WTC11 (cell line): ENCODE data around the gene PHLDA3. TPM values are rescaled to one million over a fixed set of nuclear protein-coding genes. Genes with fewer than 3 reads are reported as not detected.
A peak's percentile ranks its signal among the peaks of the same experiment; 100 is the strongest.

Experiments
- ATAC-seq: fragments of 200-7000 bp; cut with Tn5 transposase; 2 replicates; pipeline ENCODE4 v1.10.0; 2021; ENCODE audit warnings: mild to moderate bottlenecking, moderate library complexity
- CTCF ChIA-PET: fragments of 300-600 bp; sonication (Branson Sonifier 250); formaldehyde crosslinking; loops from one replicate; lab custom pipeline; 2021; ENCODE audit warnings: antibody characterized with exemption; lab: Charles Lee
- POLR2A ChIA-PET: fragments of 350-600 bp; sonication (Branson Sonifier 250); formaldehyde crosslinking; loops from one replicate; lab custom pipeline; 2021; ENCODE audit warnings: antibody characterized with exemption; lab: Charles Lee
- DNase-seq: peaks from one replicate; pipeline ENCODE4 v3.0.0; 2021; ENCODE audit warnings: low spot score
- H3K27ac Mint-ChIP-seq: 2 replicates; pipeline ENCODE4 v1.8.0; 2021; ENCODE audit warnings: mixed read lengths
- H3K27me3 Mint-ChIP-seq: 2 replicates; pipeline ENCODE4 v1.8.0; 2021; ENCODE audit warnings: low read depth, mild to moderate bottlenecking, moderate library complexity, mixed read lengths
- H3K36me3 Mint-ChIP-seq: 2 replicates; pipeline ENCODE4 v1.8.0; 2021; ENCODE audit warnings: mixed read lengths
- H3K4me1 Mint-ChIP-seq: 2 replicates; pipeline ENCODE4 v1.8.0; 2022; ENCODE audit warnings: mixed read lengths
- H3K4me3 Mint-ChIP-seq: 2 replicates; pipeline ENCODE4 v1.8.0; 2021; ENCODE audit warnings: mild to moderate bottlenecking, moderate library complexity, mixed read lengths
- H3K9me3 Mint-ChIP-seq: 2 replicates; pipeline ENCODE4 v1.8.0; 2021; ENCODE audit warnings: mixed read lengths
- ATF6 ChIP-seq: sonication (generic); formaldehyde crosslinking; IDR thresholded peaks from 2 replicates; pipeline ENCODE4 v1.8.1; 2023; ENCODE audit warnings: mild to moderate bottlenecking, missing genetic modification reagents
- CDX4 ChIP-seq: fragments of 250-450 bp; sonication (Bioruptor Pico); IDR thresholded peaks from 2 replicates; pipeline ENCODE4 v1.9.0; 2021; ENCODE audit warnings: moderate library complexity, mild to moderate bottlenecking, inconsistent platforms, borderline replicate concordance
- ELF4 ChIP-seq: sonication (generic); formaldehyde crosslinking; IDR thresholded peaks from 2 replicates; pipeline ENCODE4 v1.8.1; 2022; ENCODE audit warnings: low read depth, mild to moderate bottlenecking, moderate library complexity, missing genetic modification reagents
- ESRRA ChIP-seq: sonication (generic); formaldehyde crosslinking; IDR thresholded peaks from 2 replicates; pipeline ENCODE4 v1.8.1; 2022; ENCODE audit warnings: mild to moderate bottlenecking, missing genetic modification reagents, borderline replicate concordance
- FOXJ3 ChIP-seq: sonication (generic); formaldehyde crosslinking; IDR thresholded peaks from 2 replicates; pipeline ENCODE4 v1.9.0; 2021; ENCODE audit warnings: missing genetic modification reagents, mild to moderate bottlenecking, borderline replicate concordance
- HMGA2 ChIP-seq: fragments of 250-450 bp; sonication (Bioruptor Pico); IDR thresholded peaks from 2 replicates; pipeline ENCODE4 v1.4.0; 2021; ENCODE audit warnings: mild to moderate bottlenecking, moderate library complexity
- IRF2 ChIP-seq: sonication (generic); formaldehyde crosslinking; IDR thresholded peaks from 2 replicates; pipeline ENCODE4 v1.8.0; 2022; ENCODE audit warnings: low read depth, missing genetic modification reagents, borderline replicate concordance
- JUN ChIP-seq: sonication (generic); formaldehyde crosslinking; IDR thresholded peaks from 2 replicates; pipeline ENCODE4 v1.8.0; 2023; ENCODE audit warnings: mild to moderate bottlenecking, missing genetic modification reagents
- KAT7 ChIP-seq: sonication (generic); formaldehyde crosslinking; IDR thresholded peaks from 2 replicates; pipeline ENCODE4 v1.8.1; 2023; ENCODE audit warnings: missing genetic modification reagents, mild to moderate bottlenecking, borderline replicate concordance
- MLX ChIP-seq: sonication (generic); formaldehyde crosslinking; IDR thresholded peaks from 2 replicates; pipeline ENCODE4 v1.8.1; 2023; ENCODE audit warnings: mild to moderate bottlenecking, missing genetic modification reagents, moderate library complexity
- RORB ChIP-seq: fragments of 250-450 bp; sonication (Bioruptor Pico); IDR thresholded peaks from 2 replicates; pipeline ENCODE4 v1.9.0; 2021; ENCODE audit warnings: mild to moderate bottlenecking
- TP53 ChIP-seq: sonication (generic); formaldehyde crosslinking; IDR thresholded peaks from 2 replicates; pipeline ENCODE4 v1.8.1; 2023; ENCODE audit warnings: mild to moderate bottlenecking, missing genetic modification reagents
- ZNF396 ChIP-seq: fragments of 250-450 bp; sonication (Bioruptor Pico); IDR thresholded peaks from 2 replicates; pipeline ENCODE4 v1.8.0; 2021; ENCODE audit warnings: mild to moderate bottlenecking, moderate library complexity, borderline replicate concordance
- total RNA-seq: library from RNA; stranded (reverse); gene quantifications from 3 replicates; pipeline ENCODE4 v1.2.3, GENCODE V29; 2021
- TF ChIP-seq, protein P1 (sequence below): sonication (generic); formaldehyde crosslinking; IDR thresholded peaks from 2 replicates; pipeline ENCODE4 v1.8.1; 2023; ENCODE audit warnings: mild to moderate bottlenecking, moderate library complexity, missing genetic modification reagents
- TF ChIP-seq, protein P2 (sequence below): fragments of 250-450 bp; sonication (Bioruptor Pico); IDR thresholded peaks from 2 replicates; pipeline ENCODE4 v1.8.0; 2021; ENCODE audit warnings: mild to moderate bottlenecking
- TF ChIP-seq, protein P3 (sequence below): sonication (generic); formaldehyde crosslinking; IDR thresholded peaks from 2 replicates; pipeline ENCODE4 v1.8.1; 2023; ENCODE audit warnings: mild to moderate bottlenecking, missing genetic modification reagents, borderline replicate concordance

Gene PHLDA3
- total RNA-seq, 1 experiment from 2014 or later: 95.1 TPM

DNA sequence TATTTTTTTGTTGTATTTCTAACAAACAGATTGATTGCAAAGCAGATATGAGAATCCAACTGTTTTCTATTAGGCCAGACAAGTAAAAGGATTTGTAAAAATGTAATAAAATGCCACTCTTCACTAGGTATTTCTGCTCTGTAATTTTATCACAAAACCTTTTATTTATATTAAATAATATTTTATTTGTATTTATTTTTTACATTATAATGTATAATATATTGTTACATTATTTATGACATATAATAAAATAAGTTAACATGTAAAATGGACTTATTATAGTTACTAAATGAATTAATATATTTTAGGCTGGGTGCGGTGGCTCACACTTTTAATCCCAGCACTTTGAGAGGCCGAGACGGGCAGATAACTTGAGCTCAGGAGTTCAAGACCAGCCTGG is 34.7 kb downstream of the PHLDA3 start:
- Mint-ChIP-seq H3K27ac (no peak overlapping the region), H3K4me1 (peaks cover 15% of the 10 kb centered on the region), H3K27me3 (no peaks in the 10 kb centered on the region), H3K9me3 (no peaks in the 10 kb centered on the region), H3K4me3 (no peak overlapping the region), H3K36me3 (no peaks in the 10 kb centered on the region)
- no peak for DNase-seq
- TF ChIP-seq ELF4 (CRISPR knock-in tag) (no peak), HMGA2 (CRISPR knock-in tag) (peak; percentile 94)
- CTCF ChIA-PET: interaction anchor here (0.6 to 4.8 kb wide), 7 partner anchors 14 to 918 kb away, joined by 3 to 195 read pairs (median 20); no protein-coding TSS in a partner anchor
- POLR2A ChIA-PET: no interaction called here
- ATAC-seq: no peak

DNA sequence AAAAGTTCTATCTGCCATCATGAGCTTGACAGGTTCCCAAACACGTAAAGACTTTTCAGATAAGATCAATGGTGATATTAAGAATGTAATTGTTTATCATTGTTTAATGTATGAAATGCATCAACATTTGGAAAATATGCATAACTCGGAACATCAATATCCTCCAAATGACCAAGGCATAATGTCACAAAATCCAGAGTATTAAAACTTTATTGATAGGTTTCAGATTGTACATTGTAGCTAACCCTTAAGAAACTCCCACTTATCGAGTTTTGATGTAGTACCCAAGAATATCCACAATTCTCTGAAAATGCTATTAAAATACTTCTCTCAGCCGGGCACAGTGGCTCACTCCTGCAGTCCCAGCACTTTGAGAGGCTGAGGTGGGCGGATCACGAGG is 35.4 kb downstream of the PHLDA3 start:
- POLR2A ChIA-PET: no interaction called here
- TF ChIP-seq ESRRA (CRISPR knock-in tag) (no peak), TP53 (CRISPR knock-in tag) (no peak), KAT7 (no peak), CDX4 (CRISPR knock-in tag) (no peak)
- TF ChIP-seq, protein P1, sequence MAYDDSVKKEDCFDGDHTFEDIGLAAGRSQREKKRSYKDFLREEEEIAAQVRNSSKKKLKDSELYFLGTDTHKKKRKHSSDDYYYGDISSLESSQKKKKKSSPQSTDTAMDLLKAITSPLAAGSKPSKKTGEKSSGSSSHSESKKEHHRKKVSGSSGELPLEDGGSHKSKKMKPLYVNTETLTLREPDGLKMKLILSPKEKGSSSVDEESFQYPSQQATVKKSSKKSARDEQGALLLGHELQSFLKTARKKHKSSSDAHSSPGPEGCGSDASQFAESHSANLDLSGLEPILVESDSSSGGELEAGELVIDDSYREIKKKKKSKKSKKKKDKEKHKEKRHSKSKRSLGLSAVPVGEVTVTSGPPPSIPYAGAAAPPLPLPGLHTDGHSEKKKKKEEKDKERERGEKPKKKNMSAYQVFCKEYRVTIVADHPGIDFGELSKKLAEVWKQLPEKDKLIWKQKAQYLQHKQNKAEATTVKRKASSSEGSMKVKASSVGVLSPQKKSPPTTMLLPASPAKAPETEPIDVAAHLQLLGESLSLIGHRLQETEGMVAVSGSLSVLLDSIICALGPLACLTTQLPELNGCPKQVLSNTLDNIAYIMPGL (CRISPR knock-in tag): no peak
- no peaks in the 10 kb centered on the region for H3K27me3 Mint-ChIP-seq
- DNase-seq (no peak), ATAC-seq (no peak)
- no peaks in the 10 kb centered on the region for H3K9me3 Mint-ChIP-seq
- H3K4me1 Mint-ChIP-seq: peaks cover 15% of the 10 kb centered on the region
- no peaks in the 10 kb centered on the region for H3K36me3 Mint-ChIP-seq
- no peak overlapping the region for H3K4me3 Mint-ChIP-seq
- CTCF ChIA-PET: interaction anchor here (1.1 to 4.8 kb wide), 8 partner anchors 13 to 174 kb away, joined by 3 to 195 read pairs (median 10); no protein-coding TSS in a partner anchor
- H3K27ac Mint-ChIP-seq: no peak overlapping the region

- H3K4me3 Mint-ChIP-seq: no peak overlapping the region
- H3K4me1 Mint-ChIP-seq: peaks cover 4% of the 10 kb centered on the region
- H3K27ac Mint-ChIP-seq: no peak overlapping the region
- ATAC-seq: no peak
- POLR2A ChIA-PET: no interaction called here
- H3K27me3 Mint-ChIP-seq: no peaks in the 10 kb centered on the region
- CTCF ChIA-PET: interaction anchor here (1.1 to 1.4 kb wide), 2 partner anchors 17 to 22 kb away, joined by 3 to 4 read pairs; no protein-coding TSS in a partner anchor
- H3K36me3 Mint-ChIP-seq: no peaks in the 10 kb centered on the region
- no peaks in the 10 kb centered on the region for H3K9me3 Mint-ChIP-seq
- TF ChIP-seq ATF6 (CRISPR knock-in tag): no peak
- TF ChIP-seq, all 79 proteins: peak for 0
- no peak for DNase-seq
Measured at GRCh38 chr1:201430776-201431175, 38.2 kb downstream of the PHLDA3 start.

DNA sequence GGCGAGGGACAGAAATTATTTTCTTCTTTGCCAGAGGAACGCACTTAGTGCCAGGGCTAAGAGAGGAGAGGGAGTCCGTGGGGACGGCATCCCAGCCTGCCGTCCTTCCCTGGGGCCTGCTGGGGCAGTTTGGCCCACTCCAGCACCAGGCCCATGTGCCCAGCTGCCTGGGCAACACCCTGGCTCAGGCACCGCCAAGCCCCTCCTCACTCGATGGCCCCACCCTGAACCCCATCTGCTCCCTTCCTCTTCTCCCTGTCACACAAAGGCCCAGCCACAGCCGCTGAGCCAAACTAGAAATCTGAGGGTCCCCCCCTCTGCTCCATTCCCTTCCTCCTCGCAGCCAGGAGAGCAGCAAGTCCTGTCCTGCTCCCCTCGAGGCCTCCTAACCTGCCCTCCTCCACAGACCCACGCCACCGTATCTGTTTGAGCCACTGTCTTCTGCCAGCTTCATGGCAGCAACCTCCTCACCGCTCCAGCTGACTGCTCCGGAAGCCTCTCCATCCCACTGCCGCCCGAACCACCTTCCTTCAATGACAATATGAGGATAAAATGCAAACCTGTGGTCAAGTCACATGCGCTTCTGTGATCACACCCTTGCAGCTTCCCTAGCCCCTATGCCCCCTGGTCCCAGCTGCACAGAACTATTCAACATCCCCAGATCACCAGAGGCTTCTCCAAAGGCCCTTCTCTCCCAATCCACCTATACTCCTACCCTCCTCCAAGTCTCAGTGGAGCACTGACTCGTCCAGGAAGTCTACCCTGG is 39.1 kb downstream of the PHLDA3 start:
- ChIA-PET POLR2A (no interaction called here), CTCF (no interaction called here)
- ATAC-seq (no peak), DNase-seq (no peak)
- Mint-ChIP-seq H3K36me3 (no peaks in the 10 kb centered on the region), H3K4me1 (no peaks in the 10 kb centered on the region), H3K27me3 (no peaks in the 10 kb centered on the region), H3K27ac (no peak overlapping the region), H3K9me3 (no peaks in the 10 kb centered on the region), H3K4me3 (no peak overlapping the region)
- no peak for TF ChIP-seq IRF2
- TF ChIP-seq, protein P2, sequence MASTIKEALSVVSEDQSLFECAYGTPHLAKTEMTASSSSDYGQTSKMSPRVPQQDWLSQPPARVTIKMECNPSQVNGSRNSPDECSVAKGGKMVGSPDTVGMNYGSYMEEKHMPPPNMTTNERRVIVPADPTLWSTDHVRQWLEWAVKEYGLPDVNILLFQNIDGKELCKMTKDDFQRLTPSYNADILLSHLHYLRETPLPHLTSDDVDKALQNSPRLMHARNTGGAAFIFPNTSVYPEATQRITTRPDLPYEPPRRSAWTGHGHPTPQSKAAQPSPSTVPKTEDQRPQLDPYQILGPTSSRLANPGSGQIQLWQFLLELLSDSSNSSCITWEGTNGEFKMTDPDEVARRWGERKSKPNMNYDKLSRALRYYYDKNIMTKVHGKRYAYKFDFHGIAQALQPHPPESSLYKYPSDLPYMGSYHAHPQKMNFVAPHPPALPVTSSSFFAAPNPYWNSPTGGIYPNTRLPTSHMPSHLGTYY (CRISPR knock-in tag): no peak
- TF ChIP-seq, protein P3, sequence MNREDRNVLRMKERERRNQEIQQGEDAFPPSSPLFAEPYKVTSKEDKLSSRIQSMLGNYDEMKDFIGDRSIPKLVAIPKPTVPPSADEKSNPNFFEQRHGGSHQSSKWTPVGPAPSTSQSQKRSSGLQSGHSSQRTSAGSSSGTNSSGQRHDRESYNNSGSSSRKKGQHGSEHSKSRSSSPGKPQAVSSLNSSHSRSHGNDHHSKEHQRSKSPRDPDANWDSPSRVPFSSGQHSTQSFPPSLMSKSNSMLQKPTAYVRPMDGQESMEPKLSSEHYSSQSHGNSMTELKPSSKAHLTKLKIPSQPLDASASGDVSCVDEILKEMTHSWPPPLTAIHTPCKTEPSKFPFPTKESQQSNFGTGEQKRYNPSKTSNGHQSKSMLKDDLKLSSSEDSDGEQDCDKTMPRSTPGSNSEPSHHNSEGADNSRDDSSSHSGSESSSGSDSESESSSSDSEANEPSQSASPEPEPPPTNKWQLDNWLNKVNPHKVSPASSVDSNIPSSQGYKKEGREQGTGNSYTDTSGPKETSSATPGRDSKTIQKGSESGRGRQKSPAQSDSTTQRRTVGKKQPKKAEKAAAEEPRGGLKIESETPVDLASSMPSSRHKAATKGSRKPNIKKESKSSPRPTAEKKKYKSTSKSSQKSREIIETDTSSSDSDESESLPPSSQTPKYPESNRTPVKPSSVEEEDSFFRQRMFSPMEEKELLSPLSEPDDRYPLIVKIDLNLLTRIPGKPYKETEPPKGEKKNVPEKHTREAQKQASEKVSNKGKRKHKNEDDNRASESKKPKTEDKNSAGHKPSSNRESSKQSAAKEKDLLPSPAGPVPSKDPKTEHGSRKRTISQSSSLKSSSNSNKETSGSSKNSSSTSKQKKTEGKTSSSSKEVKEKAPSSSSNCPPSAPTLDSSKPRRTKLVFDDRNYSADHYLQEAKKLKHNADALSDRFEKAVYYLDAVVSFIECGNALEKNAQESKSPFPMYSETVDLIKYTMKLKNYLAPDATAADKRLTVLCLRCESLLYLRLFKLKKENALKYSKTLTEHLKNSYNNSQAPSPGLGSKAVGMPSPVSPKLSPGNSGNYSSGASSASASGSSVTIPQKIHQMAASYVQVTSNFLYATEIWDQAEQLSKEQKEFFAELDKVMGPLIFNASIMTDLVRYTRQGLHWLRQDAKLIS (CRISPR knock-in tag): no peak
- no peak for TF ChIP-seq MLX (CRISPR knock-in tag)
- no peak for TF ChIP-seq JUN (CRISPR knock-in tag)
- TF ChIP-seq FOXJ3 (CRISPR knock-in tag): no peak
- no peak for TF ChIP-seq RORB
- TF ChIP-seq ZNF396: no peak
